CD4-positive, CD25-positive, alpha-beta regulatory T cell (primary cell): ENCODE measurements around the gene HSD17B7. TPM values are rescaled to one million over a fixed set of nuclear protein-coding genes. Genes with fewer than 3 reads are reported as not detected.

Experiments used
- ATAC-seq, 2 donors: fragments of 150-1000 bp; cut with Tn5 transposase; one replicate each; pipeline ENCODE4 v1.10.0; 2021; ENCODE audit warnings: low read depth in 2 of 2, moderate number of reproducible peaks in 2 of 2, moderate library complexity in 1 of 2
- DNase-seq, 3 donors: peaks; one replicate each; pipeline versions ENCODE4 v3.0.0 to v3.0.0-alpha.2; 2012 to 2022; ENCODE audit warnings: mixed read lengths in 1 of 3
- H3K27ac ChIP-seq: one replicate; pipeline ENCODE4 v1.7.0; 2013; ENCODE audit warnings: mild to moderate bottlenecking, low read length; ENCODE audit not compliant: insufficient read depth, poor library complexity, severe bottlenecking
- H3K27me3 ChIP-seq: one replicate; pipeline ENCODE4 v1.7.0; 2013; ENCODE audit warnings: low read length; ENCODE audit not compliant: control insufficient read depth, insufficient read depth
- H3K36me3 ChIP-seq: one replicate; pipeline ENCODE4 v1.7.0; 2013; ENCODE audit warnings: mild to moderate bottlenecking, low read length, moderate library complexity; ENCODE audit not compliant: control insufficient read depth, insufficient read depth
- H3K4me1 ChIP-seq: 2 replicates; pipeline ENCODE4 v1.7.0; 2013; ENCODE audit warnings: mild to moderate bottlenecking, low read length; ENCODE audit not compliant: insufficient read depth, control insufficient read depth, poor library complexity, severe bottlenecking
- H3K4me3 ChIP-seq: one replicate; pipeline ENCODE4 v1.7.0; 2013; ENCODE audit warnings: low read depth, mild to moderate bottlenecking, low read length, moderate library complexity
- H3K9me3 ChIP-seq, 2 experiments: 1 replicate in 1 of 2; 2 replicates in 1 of 2; pipeline ENCODE4 v1.7.0; 2013; ENCODE audit warnings: low read length in 2 of 2, mild to moderate bottlenecking in 1 of 2, moderate library complexity in 1 of 2; ENCODE audit not compliant: control insufficient read depth in 2 of 2
- H3K27ac Mint-ChIP-seq, 3 donors: one replicate each; pipeline ENCODE4 v1.8.0; 2020 to 2022; ENCODE audit warnings: mild to moderate bottlenecking in 3 of 3, mixed read lengths in 3 of 3, moderate library complexity in 2 of 3
- H3K27me3 Mint-ChIP-seq: one replicate; pipeline ENCODE4 v1.8.0; 2022; ENCODE audit warnings: mild to moderate bottlenecking, mixed read lengths
- H3K36me3 Mint-ChIP-seq: one replicate; pipeline ENCODE4 v1.8.0; 2020; ENCODE audit warnings: mixed read lengths
- H3K4me1 Mint-ChIP-seq, 4 donors: one replicate each; pipeline ENCODE4 v1.8.0; 2020 to 2022; ENCODE audit warnings: mixed read lengths in 4 of 4, mild to moderate bottlenecking in 1 of 4
- H3K4me3 Mint-ChIP-seq, 4 donors: one replicate each; pipeline ENCODE4 v1.8.0; 2020 to 2022; ENCODE audit warnings: mild to moderate bottlenecking in 4 of 4, mixed read lengths in 4 of 4, moderate library complexity in 3 of 4
- H3K9me3 Mint-ChIP-seq, 7 donors: one replicate each; pipeline ENCODE4 v1.8.0; 2020 to 2022; ENCODE audit warnings: mixed read lengths in 7 of 7, mild to moderate bottlenecking in 3 of 7, moderate library complexity in 2 of 7
- polyA plus RNA-seq, 4 donors: library from polyadenylated mRNA; unstranded; fragments of 300-500 nt; fragmentation: Illumina TruSeq; gene quantifications; one replicate each; pipeline ENCODE4 v1.2.3, GENCODE V29; 2021
- total RNA-seq: library from RNA; stranded (reverse); gene quantifications from one replicate; pipeline ENCODE4 v1.2.3, GENCODE V29; 2022

Gene HSD17B7
- total and polyA plus RNA-seq, 5 donors from 2014 or later, result 19.3 to 23.6 (median 21.5) TPM

DNA sequence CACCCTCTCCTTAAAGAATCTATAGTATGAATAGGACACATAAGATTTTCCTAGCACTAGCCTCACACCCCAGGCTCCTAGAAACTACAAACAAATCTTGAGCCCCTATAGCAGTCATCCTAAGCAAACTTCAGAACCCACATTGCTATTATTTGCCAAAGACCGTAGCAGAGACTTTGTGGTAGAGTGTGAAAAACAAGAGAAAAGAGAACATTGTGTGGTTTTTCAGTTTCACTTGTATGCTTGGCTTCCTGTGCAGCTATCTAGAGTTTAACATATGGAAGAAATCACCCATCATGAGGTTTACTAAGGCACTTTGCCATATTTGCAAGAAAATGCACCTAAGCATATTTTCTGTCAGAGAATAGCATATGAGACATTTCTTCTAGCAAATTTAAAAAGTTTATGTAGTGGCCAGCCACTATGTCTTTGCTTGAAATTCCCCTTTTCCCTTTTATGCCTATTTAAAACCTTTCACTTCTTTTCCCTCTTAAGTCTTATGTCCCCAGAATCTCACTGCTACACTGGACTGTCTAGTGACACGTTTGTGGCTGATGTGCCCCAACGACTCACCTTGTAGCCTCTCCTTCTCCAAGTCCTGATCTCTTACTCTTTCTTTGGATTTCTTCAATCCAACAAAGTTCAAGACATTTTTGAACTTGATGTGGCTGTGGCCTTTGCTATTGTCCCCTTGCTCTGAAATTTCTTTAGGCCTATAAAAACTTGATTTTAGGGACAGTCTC, 44.8 kb downstream of the HSD17B7 start:
- Histone ChIP-seq H3K27ac (no peak overlapping the region), H3K27me3 (no peaks in the 10 kb centered on the region), H3K36me3 (no peaks in the 10 kb centered on the region), H3K4me1 (no peaks in the 10 kb centered on the region), H3K4me3 (no peak overlapping the region), H3K9me3 (peaks cover 12 to 18% of the 10 kb centered on the region in 2 experiments)
- Mint-ChIP-seq H3K27me3 (peaks cover 11% of the 10 kb centered on the region), H3K27ac (no peak overlapping the region), H3K36me3 (peaks cover 4% of the 10 kb centered on the region), H3K9me3 (peaks cover 0 to 24% (median 5%) of the 10 kb centered on the region in 7 donors), H3K4me1 (peaks cover 0 to 10% (median 5%) of the 10 kb centered on the region in 4 donors), H3K4me3 (no peak overlapping the region)
- ATAC-seq (no peak), DNase-seq (peak in 1 of 3 donors; percentile 70)

DNA sequence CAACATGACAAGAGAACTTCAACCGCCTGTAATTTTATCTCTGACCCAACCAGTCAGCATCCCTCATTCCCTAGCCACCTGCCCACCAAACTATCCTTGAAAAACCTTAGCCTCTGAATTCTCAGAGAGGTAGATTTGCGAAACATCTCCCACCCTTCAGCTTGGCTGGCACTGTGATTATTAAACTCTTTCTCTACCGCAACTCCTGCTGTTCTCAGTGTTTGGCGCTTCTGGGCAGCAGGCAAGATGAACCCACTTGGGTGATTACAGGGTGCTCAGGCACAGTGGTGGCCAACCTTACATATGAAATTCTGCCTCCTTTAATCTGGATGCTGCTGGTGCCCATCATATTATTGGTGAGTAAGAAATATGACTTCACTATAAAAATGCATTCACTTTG, 48.4 kb downstream of the HSD17B7 start:
- peaks cover 8% of the 10 kb centered on the region for H3K27me3 Mint-ChIP-seq
- H3K9me3 Mint-ChIP-seq, result peaks cover 0 to 26% (median 5%) of the 10 kb centered on the region in 7 donors
- Histone ChIP-seq H3K4me1 (no peaks in the 10 kb centered on the region), H3K36me3 (no peaks in the 10 kb centered on the region), H3K27ac (no peak overlapping the region), H3K27me3 (no peaks in the 10 kb centered on the region), H3K4me3 (no peak overlapping the region), H3K9me3 (peaks cover 12 to 18% of the 10 kb centered on the region in 2 experiments)
- H3K4me1 Mint-ChIP-seq, result peaks cover 0 to 10% (median 5%) of the 10 kb centered on the region in 4 donors
- H3K4me3 Mint-ChIP-seq, result no peak overlapping the region
- DNase-seq (no peak), ATAC-seq (no peak)
- H3K27ac Mint-ChIP-seq, result no peak overlapping the region
- peaks cover 4% of the 10 kb centered on the region for H3K36me3 Mint-ChIP-seq

GRCh38 chr1:162840250-162840839, 49.8 kb downstream of the HSD17B7 start:
- H3K27me3 Mint-ChIP-seq, result peaks cover 12% of the 10 kb centered on the region
- no peaks in the 10 kb centered on the region for H3K27me3 ChIP-seq
- peaks cover 12 to 18% of the 10 kb centered on the region in 2 experiments for H3K9me3 ChIP-seq
- peaks cover 4% of the 10 kb centered on the region for H3K36me3 Mint-ChIP-seq
- ATAC-seq (no peak), DNase-seq (no peak)
- H3K4me1 Mint-ChIP-seq, result peaks cover 0 to 3% (median 1%) of the 10 kb centered on the region in 4 donors
- peaks cover 0 to 26% (median 5%) of the 10 kb centered on the region in 7 donors for H3K9me3 Mint-ChIP-seq
- H3K27ac ChIP-seq, result no peak overlapping the region
- H3K27ac Mint-ChIP-seq, result no peak overlapping the region
- H3K4me1 ChIP-seq, result no peaks in the 10 kb centered on the region
- no peak overlapping the region for H3K4me3 Mint-ChIP-seq
- H3K36me3 ChIP-seq, result no peaks in the 10 kb centered on the region
- H3K4me3 ChIP-seq, result no peak overlapping the region

DNA sequence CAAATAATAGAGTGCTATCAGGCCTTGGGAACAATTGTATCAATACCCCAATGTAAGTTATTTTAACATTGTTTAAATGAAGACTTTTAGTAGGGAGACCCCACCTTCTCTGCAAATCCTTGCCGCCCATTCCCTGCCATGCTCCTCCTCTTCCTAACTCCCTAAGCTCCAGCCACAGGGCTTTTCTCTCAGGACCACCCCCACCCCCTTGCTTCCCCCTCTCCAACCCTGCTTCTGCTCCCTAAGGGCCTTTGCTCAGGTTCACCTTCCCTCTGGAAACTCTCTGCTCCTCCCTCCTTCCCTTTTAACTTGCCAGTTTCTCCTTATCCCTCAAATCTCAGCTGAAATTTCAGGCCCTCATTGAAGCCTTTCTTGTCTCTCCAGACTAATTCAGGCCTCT, 53.7 kb downstream of the HSD17B7 start:
- no peaks in the 10 kb centered on the region for H3K36me3 Mint-ChIP-seq
- Histone ChIP-seq H3K4me3 (no peak overlapping the region), H3K27me3 (no peaks in the 10 kb centered on the region), H3K9me3 (peaks cover under 1 to 5% of the 10 kb centered on the region in 2 experiments), H3K4me1 (no peaks in the 10 kb centered on the region), H3K27ac (no peak overlapping the region), H3K36me3 (no peaks in the 10 kb centered on the region)
- no peak overlapping the region for H3K4me3 Mint-ChIP-seq
- DNase-seq (no peak), ATAC-seq (no peak)
- no peak overlapping the region for H3K27ac Mint-ChIP-seq
- peaks cover 0 to 9% (median 5%) of the 10 kb centered on the region in 7 donors for H3K9me3 Mint-ChIP-seq
- H3K4me1 Mint-ChIP-seq, result no peaks in the 10 kb centered on the region
- peaks cover 17% of the 10 kb centered on the region for H3K27me3 Mint-ChIP-seq

DNA sequence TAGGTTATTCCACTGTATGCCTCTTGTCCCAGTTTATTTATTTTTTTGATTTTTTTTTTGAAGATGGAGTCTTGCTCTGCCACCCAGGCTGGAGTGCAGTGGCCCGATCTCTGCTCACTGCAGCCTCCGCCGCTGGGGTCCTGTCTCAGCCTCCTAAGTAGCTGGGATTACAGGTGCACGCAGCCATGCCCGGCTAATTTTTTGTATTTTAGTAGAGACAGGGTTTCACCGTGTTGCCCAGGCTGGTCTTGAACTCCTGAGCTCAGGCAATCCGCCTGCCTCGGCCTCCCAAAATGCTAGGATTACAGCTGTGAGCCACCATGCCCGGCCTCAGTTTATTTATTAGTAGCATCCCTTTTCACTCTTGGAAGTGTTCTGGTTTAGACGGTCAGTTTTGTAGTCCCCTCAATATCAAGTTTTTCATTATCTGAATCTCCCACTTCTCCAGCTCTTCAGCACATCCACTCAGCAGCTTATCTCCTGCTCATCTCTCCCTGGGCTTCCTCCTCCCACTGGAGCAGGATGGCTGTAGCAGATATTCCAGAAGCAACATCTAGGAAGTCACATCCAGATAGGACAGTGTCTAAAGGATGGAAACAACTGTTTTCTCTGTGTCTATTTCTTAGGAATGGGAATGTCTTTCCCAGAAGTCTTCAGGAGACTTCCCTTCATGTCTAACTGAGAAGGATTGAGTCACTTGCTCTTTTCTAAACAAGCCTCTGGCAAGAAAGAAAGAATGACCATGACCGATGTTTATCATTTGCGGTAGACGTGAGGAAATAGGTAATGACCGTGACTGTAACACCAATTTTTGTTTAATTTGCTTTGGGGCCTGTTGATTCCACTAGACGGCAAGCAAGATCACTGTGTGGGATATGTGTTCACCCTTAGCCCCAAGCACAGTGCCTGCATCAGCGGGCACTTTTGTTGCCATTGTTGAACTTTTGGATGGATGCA, 56.0 kb downstream of the HSD17B7 start:
- Histone ChIP-seq H3K27me3 (no peaks in the 10 kb centered on the region), H3K4me1 (no peaks in the 10 kb centered on the region), H3K9me3 (no peaks in the 10 kb centered on the region), H3K4me3 (no peak overlapping the region), H3K36me3 (no peaks in the 10 kb centered on the region), H3K27ac (no peak overlapping the region)
- H3K27me3 Mint-ChIP-seq, result peaks cover 20% of the 10 kb centered on the region
- no peaks in the 10 kb centered on the region for H3K4me1 Mint-ChIP-seq
- DNase-seq, result no peak
- no peak for ATAC-seq
- peaks cover 0 to 2% (median 0%) of the 10 kb centered on the region in 7 donors for H3K9me3 Mint-ChIP-seq
- no peak overlapping the region for H3K4me3 Mint-ChIP-seq
- no peaks in the 10 kb centered on the region for H3K36me3 Mint-ChIP-seq
- no peak overlapping the region for H3K27ac Mint-ChIP-seq

GRCh38 chr1:162847839-162848453, 57.4 kb downstream of the HSD17B7 start:
- Mint-ChIP-seq H3K4me1 (no peaks in the 10 kb centered on the region), H3K36me3 (no peaks in the 10 kb centered on the region), H3K27me3 (peaks cover 20% of the 10 kb centered on the region), H3K27ac (no peak overlapping the region), H3K4me3 (no peak overlapping the region), H3K9me3 (no peaks in the 10 kb centered on the region)
- Histone ChIP-seq H3K4me3 (no peak overlapping the region), H3K27me3 (peaks cover 3% of the 10 kb centered on the region), H3K9me3 (no peaks in the 10 kb centered on the region), H3K36me3 (no peaks in the 10 kb centered on the region), H3K27ac (no peak overlapping the region), H3K4me1 (no peaks in the 10 kb centered on the region)
- ATAC-seq, result peak; percentile 44 to 45
- DNase-seq, result peak; percentile 65 to 79 (median 66)

DNA sequence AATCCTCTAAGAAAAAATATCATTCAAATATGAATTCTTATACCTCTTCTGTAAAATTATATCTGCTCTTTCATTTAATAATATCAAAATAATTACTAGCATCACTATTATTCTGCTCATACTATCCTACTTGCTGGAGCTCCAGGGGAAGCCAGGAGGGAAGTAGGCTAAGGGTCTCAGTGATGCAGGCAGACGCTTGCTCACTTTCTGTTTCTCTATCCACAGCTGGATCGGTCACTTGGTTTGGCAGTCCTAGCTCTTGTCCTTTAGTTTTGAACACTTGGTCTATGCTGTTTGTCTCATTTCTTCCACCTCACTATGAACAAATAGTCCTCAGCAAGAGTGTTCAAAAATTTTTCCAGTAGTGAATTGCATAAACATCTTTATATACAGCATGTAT, 59.2 kb downstream of the HSD17B7 start:
- Mint-ChIP-seq H3K27me3 (peaks cover 16% of the 10 kb centered on the region), H3K4me3 (no peak overlapping the region), H3K9me3 (no peaks in the 10 kb centered on the region), H3K36me3 (no peaks in the 10 kb centered on the region), H3K27ac (no peak overlapping the region), H3K4me1 (no peaks in the 10 kb centered on the region)
- H3K4me1 ChIP-seq, result no peaks in the 10 kb centered on the region
- no peaks in the 10 kb centered on the region for H3K9me3 ChIP-seq
- DNase-seq (no peak), ATAC-seq (no peak)
- no peak overlapping the region for H3K27ac ChIP-seq
- H3K4me3 ChIP-seq, result no peak overlapping the region
- no peaks in the 10 kb centered on the region for H3K36me3 ChIP-seq
- peaks cover 3% of the 10 kb centered on the region for H3K27me3 ChIP-seq
